GM12878 (cell line): ENCODE results near the gene HOOK2. TPM values are rescaled to one million over a fixed set of nuclear protein-coding genes. Genes with fewer than 3 reads are reported as not detected.

Source experiments
- ASH2L ChIP-seq: fragments of 300-600, 200-600 bp; sonication (generic); IDR thresholded peaks from 2 replicates; pipeline ENCODE4 v1.6.1; 2017; ENCODE audit warnings: low read depth, mild to moderate bottlenecking, borderline replicate concordance
- FOS ChIP-seq: IDR thresholded peaks from 3 replicates; pipeline ENCODE4 v1.6.1; 2011; ENCODE audit warnings: borderline replicate concordance; ENCODE audit not compliant: insufficient read length; ENCODE audit errors: extremely low read depth
- HSF1 ChIP-seq: fragments of 150-350 bp; IDR thresholded peaks from 2 replicates; pipeline ENCODE4 v1.6.1; 2014; ENCODE audit warnings: mild to moderate bottlenecking, low read depth, low read length
- IRF5 ChIP-seq: fragments of 450-650 bp; IDR thresholded peaks from 2 replicates; pipeline ENCODE4 v1.6.1; 2017; ENCODE audit warnings: borderline replicate concordance
- NBN ChIP-seq: fragments of 450-650 bp; IDR thresholded peaks from 2 replicates; pipeline ENCODE4 v1.6.1; 2016
- POLR2A ChIP-seq: IDR thresholded peaks from 2 replicates; pipeline ENCODE4 v1.6.1; 2011; ENCODE audit warnings: low read depth, mild to moderate bottlenecking, low read length
- PRDM15 ChIP-seq: fragments of 450-650 bp; formaldehyde crosslinking; IDR thresholded peaks from 2 replicates; pipeline ENCODE4 v1.4.0; 2020; ENCODE audit warnings: mild to moderate bottlenecking, moderate library complexity
- RAD51 ChIP-seq: fragments of 450-650 bp; IDR thresholded peaks from 2 replicates; pipeline ENCODE4 v1.6.1; 2016; ENCODE audit warnings: moderate library complexity, mild to moderate bottlenecking, inconsistent platforms
- SMAD5 ChIP-seq: IDR thresholded peaks from 2 replicates; pipeline ENCODE4 v1.6.1; 2016; ENCODE audit warnings: antibody characterized with exemption, low read depth
- SMC3 ChIP-seq: IDR thresholded peaks from 2 replicates; pipeline ENCODE4 v1.6.1; 2011; ENCODE audit warnings: low read length, improper control_type of control experiment, borderline replicate concordance
- SPI1 ChIP-seq: IDR thresholded peaks from 2 replicates; pipeline ENCODE4 v1.6.1; 2011; ENCODE audit warnings: low read depth, mild to moderate bottlenecking, low read length, moderate library complexity, borderline replicate concordance; ENCODE audit not compliant: insufficient read depth
- SUPT20H ChIP-seq: IDR thresholded peaks from 2 replicates; pipeline ENCODE4 v1.6.1; 2011; ENCODE audit warnings: low read depth, mild to moderate bottlenecking, low read length, moderate library complexity, borderline replicate concordance; ENCODE audit not compliant: control insufficient read depth
- WRNIP1 ChIP-seq: IDR thresholded peaks from 2 replicates; pipeline ENCODE4 v1.6.1; 2011; ENCODE audit warnings: low read depth, low read length, improper control_type of control experiment, borderline replicate concordance
- polyA plus RNA-seq, 11 experiments: library from polyadenylated mRNA; depleted of rRNA in 4 of 11; unstranded in 6 of 11; stranded (reverse) in 5 of 11; fragments of >200 nt; fragmentation: Nextera tagmentation in 4 of 11; fragmentation: Illumina TruSeq in 1 of 11; extraction: Ambion mirVana in 4 of 11; extraction: Trizol in 1 of 11; gene quantifications; 1 replicate in 1 of 11; 2 replicates in 10 of 11; pipeline versions ENCODE4 v1.2.1 to v1.2.3, GENCODE V29; 2011 to 2016; ENCODE audit warnings: inconsistent platforms in 2 of 11, missing spikeins in 2 of 11, low read depth in 1 of 11
- total RNA-seq, 4 experiments: library from RNA; depleted of rRNA in 3 of 4; stranded (reverse); fragments of >200 nt in 3 of 4; fragmentation: Illumina TruSeq in 1 of 4; extraction: Trizol in 1 of 4; gene quantifications; 2 replicates each; pipeline versions ENCODE4 v1.2.1 to v1.2.3, GENCODE V29; 2013 to 2021
- TF ChIP-seq, protein P1 (sequence below): IDR thresholded peaks from 2 replicates; pipeline ENCODE4 v1.6.1; 2012; ENCODE audit warnings: mild to moderate bottlenecking, low read depth, low read length

HOOK2 gene
- total and polyA plus RNA-seq, 10 of the 15 experiments (the other 5 are each of a cell fraction or from before 2014, with no cell fraction given), result 1.5 to 9.6 (median 6.2) TPM

GRCh38 chr19:12722566-12723380 lies 52.6 kb downstream of the HOOK2 start (continued):
- TF ChIP-seq, protein P1, sequence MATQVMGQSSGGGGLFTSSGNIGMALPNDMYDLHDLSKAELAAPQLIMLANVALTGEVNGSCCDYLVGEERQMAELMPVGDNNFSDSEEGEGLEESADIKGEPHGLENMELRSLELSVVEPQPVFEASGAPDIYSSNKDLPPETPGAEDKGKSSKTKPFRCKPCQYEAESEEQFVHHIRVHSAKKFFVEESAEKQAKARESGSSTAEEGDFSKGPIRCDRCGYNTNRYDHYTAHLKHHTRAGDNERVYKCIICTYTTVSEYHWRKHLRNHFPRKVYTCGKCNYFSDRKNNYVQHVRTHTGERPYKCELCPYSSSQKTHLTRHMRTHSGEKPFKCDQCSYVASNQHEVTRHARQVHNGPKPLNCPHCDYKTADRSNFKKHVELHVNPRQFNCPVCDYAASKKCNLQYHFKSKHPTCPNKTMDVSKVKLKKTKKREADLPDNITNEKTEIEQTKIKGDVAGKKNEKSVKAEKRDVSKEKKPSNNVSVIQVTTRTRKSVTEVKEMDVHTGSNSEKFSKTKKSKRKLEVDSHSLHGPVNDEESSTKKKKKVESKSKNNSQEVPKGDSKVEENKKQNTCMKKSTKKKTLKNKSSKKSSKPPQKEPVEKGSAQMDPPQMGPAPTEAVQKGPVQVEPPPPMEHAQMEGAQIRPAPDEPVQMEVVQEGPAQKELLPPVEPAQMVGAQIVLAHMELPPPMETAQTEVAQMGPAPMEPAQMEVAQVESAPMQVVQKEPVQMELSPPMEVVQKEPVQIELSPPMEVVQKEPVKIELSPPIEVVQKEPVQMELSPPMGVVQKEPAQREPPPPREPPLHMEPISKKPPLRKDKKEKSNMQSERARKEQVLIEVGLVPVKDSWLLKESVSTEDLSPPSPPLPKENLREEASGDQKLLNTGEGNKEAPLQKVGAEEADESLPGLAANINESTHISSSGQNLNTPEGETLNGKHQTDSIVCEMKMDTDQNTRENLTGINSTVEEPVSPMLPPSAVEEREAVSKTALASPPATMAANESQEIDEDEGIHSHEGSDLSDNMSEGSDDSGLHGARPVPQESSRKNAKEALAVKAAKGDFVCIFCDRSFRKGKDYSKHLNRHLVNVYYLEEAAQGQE, result no peak
- TF ChIP-seq ASH2L, result no peak
- TF ChIP-seq WRNIP1, result peak; percentile 82; the same call in 1 of the 2 replicates
- peak; percentile 92 for TF ChIP-seq PRDM15
- TF ChIP-seq NBN, result peak; percentile 81
- TF ChIP-seq POLR2A, result peak; percentile 51; the same call in 1 of the 2 replicates
- no peak for TF ChIP-seq SUPT20H
- peak; percentile 100 for TF ChIP-seq RAD51
- no peak; the same call in 1 of the 2 replicates for TF ChIP-seq HSF1
- TF ChIP-seq SPI1, result no peak
- peak; percentile 51; the same call in 1 of the 2 replicates for TF ChIP-seq SMAD5
- TF ChIP-seq IRF5, result no peak
- TF ChIP-seq FOS, result peak; percentile 29
- no peak for TF ChIP-seq SMC3
